NCI-H128 (cell line): ENCODE measurements around the gene SLC4A5.

Experiments used
- DNase-seq: peaks from one replicate; lab custom pipeline; 2025; ENCODE audit not compliant: unreplicated experiment; lab: John Stamatoyannopoulos, UW

Gene SLC4A5

GRCh38 chr2:74314107-74314506 is 29.1 kb downstream of the SLC4A5 start:
- DNase-seq = no peak

DNA sequence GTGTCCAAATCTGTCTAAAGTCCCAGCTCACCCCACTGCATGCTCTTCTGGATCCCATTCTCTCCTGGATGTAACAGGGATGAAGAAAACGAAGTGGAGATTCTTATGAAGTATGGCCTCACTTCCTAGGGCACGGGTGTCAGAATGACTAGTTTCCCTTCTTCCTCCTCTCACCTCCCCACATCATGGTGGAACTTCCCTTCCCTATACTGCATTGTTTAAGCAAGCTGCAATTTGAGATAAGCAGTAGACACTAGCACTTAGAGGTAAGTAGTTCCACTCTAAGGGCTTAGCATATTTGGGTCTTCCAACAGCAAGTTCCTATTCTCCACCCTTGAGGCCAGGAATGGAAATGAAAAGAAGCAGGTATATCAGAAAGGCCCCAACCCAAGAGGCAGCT is 29.7 kb downstream of the SLC4A5 start:
- no peak for DNase-seq

GRCh38 chr2:74312913-74313312 is 30.3 kb downstream of the SLC4A5 start:
- no peak for DNase-seq

DNA sequence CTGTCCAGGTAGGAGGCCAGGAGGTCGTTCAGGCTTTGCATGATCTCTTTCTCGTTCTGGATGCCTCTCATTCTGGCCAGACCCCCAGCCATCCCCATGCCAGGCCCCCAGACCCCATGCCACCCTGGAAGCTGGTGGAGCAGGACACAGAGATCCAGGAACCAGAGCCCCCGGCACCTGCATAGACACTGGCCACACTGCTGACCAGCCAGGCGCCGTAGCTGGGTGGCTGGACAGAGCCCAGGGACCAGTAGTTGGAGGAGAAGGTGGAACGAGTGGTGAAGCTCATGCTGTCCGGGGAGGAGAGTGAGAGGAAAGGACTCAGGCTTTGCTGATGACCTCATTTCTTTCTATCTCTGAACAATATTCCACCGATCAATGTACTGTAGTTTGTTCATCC is 35.5 kb downstream of the SLC4A5 start:
- no peak for DNase-seq

GRCh38 chr2:74304332-74305148 is 38.7 kb downstream of the SLC4A5 start:
- no peak for DNase-seq

GRCh38 chr2:74302865-74303264 is 40.4 kb downstream of the SLC4A5 start:
- no peak for DNase-seq

- DNase-seq = no peak
Observed at GRCh38 chr2:74301262-74301661, 42.0 kb downstream of the SLC4A5 start.

DNA sequence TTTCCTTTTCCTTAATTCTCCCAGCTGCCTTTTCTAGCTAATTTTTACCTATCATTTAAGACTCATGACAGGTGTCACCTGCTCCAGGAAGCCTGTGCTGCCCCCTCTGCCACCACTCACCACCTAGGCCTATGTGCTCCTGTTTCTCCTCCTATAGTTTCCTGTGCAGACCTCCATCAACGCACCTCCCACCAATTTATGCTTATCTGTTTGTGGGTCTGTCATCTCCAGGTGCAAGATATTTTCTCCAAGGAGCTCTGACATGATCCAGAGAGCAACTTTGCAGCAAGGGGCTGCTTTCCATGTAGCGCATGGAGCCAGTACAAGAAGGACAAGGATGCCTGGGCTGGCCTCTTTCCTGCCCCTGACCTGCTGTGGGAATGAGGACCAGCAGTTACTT is 42.7 kb downstream of the SLC4A5 start:
- no peak for DNase-seq

GRCh38 chr2:74297950-74298349 is 45.3 kb downstream of the SLC4A5 start:
- DNase-seq = no peak

DNA sequence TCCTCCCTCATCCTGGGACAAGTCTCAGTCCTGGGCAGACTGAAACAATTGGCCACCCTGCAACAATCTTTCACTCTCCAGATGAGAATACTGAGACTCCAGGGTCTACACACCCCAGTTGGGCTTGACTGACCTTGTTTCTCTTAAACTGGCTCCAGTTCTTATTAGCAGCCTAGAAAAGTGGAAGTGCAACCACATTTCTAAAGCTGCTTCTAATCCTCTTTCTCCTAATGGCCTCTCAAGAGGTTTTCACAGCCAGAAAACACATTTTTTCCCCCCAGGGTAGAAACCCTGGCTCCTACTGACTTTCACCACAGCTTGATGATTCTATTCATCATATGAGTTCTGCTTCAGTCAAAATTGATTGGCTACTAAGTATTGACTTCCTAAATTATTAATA is 45.8 kb downstream of the SLC4A5 start:
- no peak for DNase-seq

- DNase-seq = no peak
Observed at GRCh38 chr2:74293191-74293991, 49.8 kb downstream of the SLC4A5 start.

GRCh38 chr2:74292751-74293150 is 50.5 kb downstream of the SLC4A5 start:
- DNase-seq = no peak

DNA sequence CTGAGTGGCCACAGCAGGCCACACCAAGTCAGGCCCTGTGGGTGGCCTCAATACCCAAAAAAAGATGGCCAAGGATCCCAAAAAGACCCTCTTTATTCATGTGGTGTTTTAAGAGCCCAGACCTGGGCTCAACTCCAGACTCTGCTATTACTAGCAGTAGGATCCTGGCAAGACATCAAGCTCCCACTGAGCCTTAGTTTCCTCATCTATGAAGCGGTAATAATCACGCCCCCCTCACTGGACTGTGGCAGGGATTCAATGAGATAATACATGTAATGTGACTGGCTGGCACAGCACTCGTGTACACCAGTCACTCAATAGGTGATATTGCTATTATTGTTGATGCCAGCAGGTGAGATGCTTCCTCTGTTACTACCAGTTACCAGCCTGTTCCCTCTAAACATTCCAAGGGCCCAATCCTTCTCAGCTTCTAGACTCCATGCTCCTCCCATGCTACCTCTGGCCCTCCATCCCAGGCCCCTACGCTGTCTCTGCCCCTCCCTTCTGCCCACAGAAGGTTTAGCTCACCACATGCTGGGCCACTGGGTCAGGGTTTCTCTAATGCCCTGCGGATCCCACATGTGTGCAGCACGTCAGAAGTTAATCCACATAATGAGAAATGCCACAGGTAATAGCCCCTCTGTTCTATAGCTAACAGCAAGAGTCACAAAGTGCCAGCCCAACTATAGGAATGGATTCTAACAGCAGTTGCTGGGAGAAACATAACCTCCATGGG is 51.2 kb downstream of the SLC4A5 start:
- DNase-seq = no peak

DNA sequence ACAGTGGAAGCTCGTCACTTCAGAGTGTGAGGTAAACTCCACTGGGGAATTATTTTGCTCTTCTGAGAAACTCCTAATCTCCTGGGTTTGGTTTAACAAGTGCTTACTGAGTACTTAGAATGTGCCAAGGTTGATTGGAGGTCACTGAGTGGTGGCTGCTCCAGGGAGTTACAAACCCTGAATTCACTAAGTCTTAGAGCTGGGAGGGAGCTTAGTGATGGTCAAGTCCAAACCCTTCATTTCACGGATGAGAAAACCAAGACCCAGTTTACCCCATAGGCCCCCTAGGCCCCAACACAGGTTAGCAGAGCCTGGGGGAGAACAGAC is 52.0 kb downstream of the SLC4A5 start:
- no peak for DNase-seq

DNA sequence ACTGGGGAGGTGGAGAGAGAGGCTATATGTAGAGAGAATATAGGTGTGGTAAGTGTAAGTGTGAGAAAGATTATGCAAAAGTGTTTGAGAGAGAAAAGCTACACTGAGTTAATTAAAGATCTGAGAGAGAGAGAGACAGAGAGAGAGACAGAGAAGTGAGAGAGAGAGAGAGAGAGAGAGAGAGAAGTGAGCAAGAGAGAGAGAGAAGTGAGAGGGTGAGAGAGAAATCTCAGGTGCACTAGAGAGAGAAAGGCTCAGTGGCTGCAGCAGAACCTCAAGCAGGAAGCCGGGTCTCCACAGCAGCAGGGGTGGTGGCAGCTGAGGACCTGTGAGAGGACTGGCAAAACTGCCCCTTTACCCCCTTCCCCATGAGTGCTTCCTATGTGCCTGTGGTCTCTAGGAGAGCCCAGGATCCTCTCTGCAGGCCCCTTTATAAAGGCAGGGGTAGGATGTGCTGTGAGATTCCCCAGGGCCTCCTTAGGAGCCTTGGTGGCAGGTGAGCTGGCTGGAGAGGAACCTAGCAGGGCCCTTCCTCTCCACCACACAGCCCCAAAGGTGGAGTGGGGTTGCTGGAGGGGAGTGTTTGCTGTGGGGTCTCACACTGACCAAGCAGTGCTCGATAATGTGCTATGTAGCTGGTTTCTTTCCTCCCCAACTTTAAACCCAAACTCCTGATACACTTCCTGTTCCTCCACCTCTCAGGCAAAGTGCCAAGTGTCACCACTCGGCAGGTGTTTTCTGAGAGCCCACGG is 52.6 kb downstream of the SLC4A5 start:
- no peak for DNase-seq

DNA sequence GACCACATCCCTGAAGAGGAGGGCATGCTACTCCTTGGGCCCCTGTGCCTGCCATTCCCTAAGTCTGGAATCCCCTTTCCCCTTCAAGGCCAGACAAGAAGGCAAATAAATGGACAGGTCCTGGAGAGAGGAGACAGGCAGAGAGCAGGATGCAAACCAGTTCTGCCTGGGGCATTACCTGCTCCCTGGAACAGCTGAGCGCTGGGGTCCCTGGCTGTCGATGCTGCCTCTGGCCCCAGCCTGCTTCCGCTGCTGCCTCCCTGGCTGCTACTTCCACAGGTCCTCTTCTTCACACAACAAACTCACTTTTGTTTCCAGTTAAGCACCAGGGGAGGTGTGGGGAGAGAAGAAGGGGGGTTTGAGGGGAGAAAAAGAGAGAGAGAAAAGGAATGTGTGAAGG is 53.1 kb downstream of the SLC4A5 start:
- DNase-seq = no peak

DNA sequence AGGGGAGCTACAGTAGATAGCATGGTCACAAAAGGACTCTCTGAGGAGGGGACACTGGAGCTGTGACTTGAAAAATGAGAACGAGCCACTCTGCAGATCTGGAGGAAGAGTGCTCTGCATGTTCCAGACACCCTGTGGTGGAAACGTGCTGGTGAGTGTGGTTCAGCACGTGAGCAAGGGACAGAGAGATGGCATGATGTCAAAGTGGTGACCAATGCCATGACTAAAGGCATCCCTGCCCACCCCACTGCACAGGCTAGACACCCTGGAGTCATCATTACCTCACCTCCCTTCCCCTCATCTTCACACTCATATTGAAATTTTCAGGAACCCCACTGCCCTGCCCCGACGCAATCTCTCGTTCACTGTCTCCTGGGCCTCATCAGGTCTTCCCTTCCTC is 56.5 kb downstream of the SLC4A5 start:
- no peak for DNase-seq

DNA sequence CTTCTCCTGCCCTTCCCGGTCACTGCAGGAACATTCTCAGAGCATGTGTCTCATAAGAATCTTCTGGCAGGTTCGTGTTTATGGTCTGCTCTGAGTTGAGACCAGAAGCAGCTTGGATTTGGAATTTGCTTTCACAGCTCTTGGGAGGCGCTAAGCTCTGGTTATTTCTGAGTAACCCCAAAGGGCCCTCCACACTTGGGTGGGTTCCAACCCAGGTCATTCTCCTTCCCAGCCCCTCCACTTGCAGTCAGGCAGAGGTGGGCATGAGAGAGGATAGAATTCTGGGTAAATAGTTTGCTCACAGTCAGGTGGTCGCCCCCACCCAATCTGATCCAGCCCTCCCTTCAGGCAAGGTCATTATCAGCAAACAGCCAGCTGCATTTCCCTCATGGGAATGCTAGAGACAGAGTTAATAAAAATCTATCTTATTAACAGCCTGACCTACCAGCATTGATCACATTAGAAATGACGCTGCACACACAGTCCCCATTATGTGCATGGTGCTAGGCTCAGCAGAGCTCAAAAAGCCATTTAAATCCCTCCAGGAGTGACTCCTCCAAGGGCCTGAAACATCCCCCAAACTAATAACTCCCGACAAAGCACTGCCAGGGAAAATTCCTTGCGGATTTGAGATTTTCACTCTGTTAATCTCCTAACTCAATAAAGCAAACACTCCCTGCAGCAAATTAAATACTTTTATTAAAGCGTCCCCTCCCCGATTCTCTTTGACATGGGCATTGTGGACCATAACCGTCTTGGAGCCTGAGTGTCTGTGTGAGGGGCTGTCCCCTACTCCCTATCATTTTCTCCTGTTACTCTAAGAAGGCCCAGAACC is 61.9 kb downstream of the SLC4A5 start:
- DNase-seq = no peak

GRCh38 chr2:74278694-74279093 is 64.5 kb downstream of the SLC4A5 start:
- DNase-seq = no peak

- no peak for DNase-seq
Observed at GRCh38 chr2:74278176-74278575, 65.0 kb downstream of the SLC4A5 start.
